Endothelial cell of umbilical vein (primary cell): Measurements from ENCODE around the gene PASK.

Source experiments
- CTCF ChIP-seq, 2 donors: IDR thresholded peaks; 1 replicate in 1 of 2; 2 replicates in 1 of 2; pipeline ENCODE4 v1.5.1; 2011; ENCODE audit warnings: low read length in 2 of 2, mild to moderate bottlenecking in 2 of 2, moderate library complexity in 2 of 2, control low read depth in 1 of 2, inconsistent platforms in 1 of 2, low read depth in 1 of 2; ENCODE audit not compliant: insufficient read depth in 1 of 2; ENCODE audit errors: extremely low read depth in 1 of 2
- EZH2 ChIP-seq: IDR thresholded peaks from 2 replicates; pipeline ENCODE4 v1.6.1; 2012; ENCODE audit warnings: borderline replicate concordance, low read depth, mild to moderate bottlenecking, moderate library complexity, low read length, inconsistent platforms; ENCODE audit not compliant: severe bottlenecking
- FOS ChIP-seq: IDR thresholded peaks from 2 replicates; pipeline ENCODE4 v1.6.1; 2011; ENCODE audit warnings: mild to moderate bottlenecking, low read length, moderate library complexity, borderline replicate concordance; ENCODE audit not compliant: insufficient read depth
- GATA2 ChIP-seq: IDR thresholded peaks from 2 replicates; pipeline ENCODE4 v1.7.0; 2011; ENCODE audit warnings: low read depth, mild to moderate bottlenecking, moderate library complexity, mixed read lengths, low read length; ENCODE audit not compliant: insufficient read length, insufficient read depth
- JUN ChIP-seq: IDR thresholded peaks from 2 replicates; pipeline ENCODE4 v1.6.1; 2011; ENCODE audit warnings: borderline replicate concordance, low read depth; ENCODE audit not compliant: insufficient read length, insufficient read depth
- MAX ChIP-seq: IDR thresholded peaks from 2 replicates; pipeline ENCODE4 v1.6.1; 2011; ENCODE audit not compliant: insufficient read depth, insufficient read length
- MYC ChIP-seq: IDR thresholded peaks from one replicate; pipeline ENCODE4 v1.6.1; 2011; ENCODE audit warnings: mild to moderate bottlenecking, low read depth, low read length
- POLR2A ChIP-seq: IDR thresholded peaks from 2 replicates; pipeline ENCODE4 v1.6.1; 2012; ENCODE audit warnings: low read depth, mild to moderate bottlenecking, control low read depth, low read length
- POLR2AphosphoS5 ChIP-seq: IDR thresholded peaks from 2 replicates; pipeline ENCODE4 v1.6.1; 2012; ENCODE audit warnings: low read depth, mild to moderate bottlenecking, control low read depth, low read length, moderate library complexity; ENCODE audit not compliant: insufficient read depth

DNA sequence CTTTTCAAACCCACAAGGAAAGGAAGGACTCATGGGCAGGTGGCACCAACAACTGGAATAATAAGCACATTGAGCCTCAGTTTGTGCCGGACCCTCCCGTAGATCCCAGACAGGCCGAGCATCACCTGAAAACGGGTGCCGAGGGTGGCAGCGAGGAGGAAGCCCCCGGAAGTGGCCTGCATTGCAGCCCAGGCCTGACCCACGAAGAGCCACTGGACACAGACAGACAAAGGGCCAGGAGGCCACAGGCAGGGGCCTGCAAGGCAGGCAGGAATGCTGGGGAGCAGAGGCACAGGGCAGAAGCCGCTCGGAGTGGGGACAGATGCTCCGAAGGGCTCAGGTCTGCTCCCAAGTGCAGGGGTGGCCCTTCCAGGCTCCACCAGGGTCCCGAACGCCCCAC is 78.9 kb downstream of the PASK start:
- no peak for TF ChIP-seq POLR2A
- no peak for TF ChIP-seq EZH2
- TF ChIP-seq CTCF (IDR thresholded peaks at IDR 0.05; ENCODE audit: extremely low read depth in 1 of 2, insufficient read depth in 1 of 2, low read depth in 1 of 2, low read length in 2 of 2) = no peak
- TF ChIP-seq POLR2AphosphoS5 = no peak
- no peak for TF ChIP-seq FOS
- no peak for TF ChIP-seq MAX
- no peak for TF ChIP-seq MYC
- no peak for TF ChIP-seq GATA2
- no peak for TF ChIP-seq JUN
